ENCODE data around the gene DNAH17.
A peak's percentile ranks its signal among the peaks of the same experiment; 100 is the strongest.

DNAH17 gene

GRCh38 chr17:78428836-78429617, 148.2 kb downstream of the DNAH17 start:
- DNase-seq (ENCODE audit: low spot score), result no peak

GRCh38 chr17:78428025-78428575, 149.1 kb downstream of the DNAH17 start:
- no peak for DNase-seq (ENCODE audit: low spot score)

- DNase-seq (ENCODE audit: low spot score), result no peak
These were observed 150.1 kb downstream of the DNAH17 start for GRCh38 chr17:78427140-78427539.

GRCh38 chr17:78426293-78426879, 150.8 kb downstream of the DNAH17 start:
- peak; percentile 79 for DNase-seq (ENCODE audit: low spot score)

GRCh38 chr17:78425429-78425828, 151.8 kb downstream of the DNAH17 start:
- DNase-seq (ENCODE audit: low spot score), result no peak

GRCh38 chr17:78423961-78424675, 153.1 kb downstream of the DNAH17 start:
- DNase-seq (ENCODE audit: low spot score), result no peak

- no peak for DNase-seq (ENCODE audit: low spot score)
These were observed 154.2 kb downstream of the DNAH17 start for GRCh38 chr17:78422872-78423588.

GRCh38 chr17:78422267-78422605, 155.0 kb downstream of the DNAH17 start:
- DNase-seq (ENCODE audit: low spot score), result no peak

GRCh38 chr17:78421534-78422266, 155.5 kb downstream of the DNAH17 start:
- DNase-seq (ENCODE audit: low spot score), result peak; percentile 79

- DNase-seq (ENCODE audit: low spot score), result no peak
These were observed 156.1 kb downstream of the DNAH17 start for GRCh38 chr17:78421084-78421533.

GRCh38 chr17:78419970-78420815, 157.0 kb downstream of the DNAH17 start:
- DNase-seq (ENCODE audit: low spot score), result no peak

- DNase-seq (ENCODE audit: low spot score), result no peak
These were observed 158.7 kb downstream of the DNAH17 start for GRCh38 chr17:78418326-78419026.

GRCh38 chr17:78417531-78417909, 159.7 kb downstream of the DNAH17 start:
- no peak for DNase-seq (ENCODE audit: low spot score)

- peak; percentile 83 for DNase-seq (ENCODE audit: low spot score)
These were observed 160.2 kb downstream of the DNAH17 start for GRCh38 chr17:78416791-78417530.

- DNase-seq (ENCODE audit: low spot score), result no peak
These were observed 161.1 kb downstream of the DNAH17 start for GRCh38 chr17:78415821-78416711.

- no peak for DNase-seq (ENCODE audit: low spot score)
These were observed 162.7 kb downstream of the DNAH17 start for GRCh38 chr17:78414178-78415162.

GRCh38 chr17:78412403-78412802, 164.8 kb downstream of the DNAH17 start:
- no peak for DNase-seq (ENCODE audit: low spot score)
